ENCODE data around the gene DYRK4. TPM values are rescaled to one million over a fixed set of nuclear protein-coding genes. Genes with fewer than 3 reads are reported as not detected.

Gene DYRK4
- total RNA-seq, 1 experiment from 2014 or later: 27.1 TPM

DNA sequence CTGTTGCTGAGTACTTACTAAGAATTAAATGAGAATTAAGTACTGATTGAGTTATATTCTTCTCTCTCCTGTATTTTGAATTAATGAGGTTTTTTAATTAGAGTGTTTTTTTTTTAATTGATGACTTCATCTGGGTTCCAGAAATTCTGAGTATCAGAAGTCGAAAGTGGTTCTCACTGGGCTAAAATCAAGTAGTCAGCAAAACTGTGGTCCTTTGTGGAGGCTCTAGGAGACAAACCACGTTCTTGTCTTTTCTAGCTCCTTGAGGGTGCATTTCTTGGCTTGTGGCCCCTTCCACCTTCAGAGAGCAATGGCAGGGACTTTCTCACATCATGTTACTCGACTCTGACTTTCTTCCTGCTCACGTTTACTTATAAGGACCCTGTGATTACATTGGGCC, 8.1 kb upstream of the DYRK4 start:
- ChIA-PET CTCF (no interaction called here), RAD21 (ENCODE audit: low non-redundant PET in 1 of 2, low total read pairs in 2 of 2, uncharacterized antibody in 2 of 2, unreplicated experiment in 2 of 2) (no interaction called here), POLR2A (no interaction called here)
- no peaks in the 10 kb centered on the region for H3K9me2 ChIP-seq (ENCODE audit: insufficient read depth)
- no peak for DNase-seq (ENCODE audit: low read depth, low spot score)
- H3K9ac ChIP-seq (ENCODE audit: low read length): no peak overlapping the region
- H3K79me2 ChIP-seq (ENCODE audit: insufficient read depth, low read length): peaks cover 13% of the 10 kb centered on the region
- H3K4me2 ChIP-seq (ENCODE audit: low read length): no peak overlapping the region
- no peak overlapping the region for H3K27ac ChIP-seq (ENCODE audit: low read depth, low read length)
- no peak overlapping the region for H3K4me3 ChIP-seq (replicated peaks in 1 of 2; ENCODE audit: low read depth in 1 of 2, low read length in 2 of 2)
- TF ChIP-seq SP1 (IDR thresholded peaks at IDR 0.05; ENCODE audit: low read depth) (no peak), EZH2 (IDR thresholded peaks at IDR 0.05) (no peak), POLR2AphosphoS5 (IDR thresholded peaks at IDR 0.05; ENCODE audit: low read depth, low read length) (no peak), SRF (IDR thresholded peaks at IDR 0.05; ENCODE audit: low read depth) (no peak), EZH2phosphoT487 (IDR thresholded peaks at IDR 0.05; ENCODE audit: borderline replicate concordance) (no peak), CBX3 (IDR thresholded peaks at IDR 0.05; ENCODE audit: low read depth) (no peak), JUND (IDR thresholded peaks at IDR 0.05) (no peak), ZFX (IDR thresholded peaks at IDR 0.05) (no peak)
- TF ChIP-seq, protein P1, sequence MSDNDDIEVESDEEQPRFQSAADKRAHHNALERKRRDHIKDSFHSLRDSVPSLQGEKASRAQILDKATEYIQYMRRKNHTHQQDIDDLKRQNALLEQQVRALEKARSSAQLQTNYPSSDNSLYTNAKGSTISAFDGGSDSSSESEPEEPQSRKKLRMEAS (IDR thresholded peaks at IDR 0.05): no peak
- TF ChIP-seq, protein P2, sequence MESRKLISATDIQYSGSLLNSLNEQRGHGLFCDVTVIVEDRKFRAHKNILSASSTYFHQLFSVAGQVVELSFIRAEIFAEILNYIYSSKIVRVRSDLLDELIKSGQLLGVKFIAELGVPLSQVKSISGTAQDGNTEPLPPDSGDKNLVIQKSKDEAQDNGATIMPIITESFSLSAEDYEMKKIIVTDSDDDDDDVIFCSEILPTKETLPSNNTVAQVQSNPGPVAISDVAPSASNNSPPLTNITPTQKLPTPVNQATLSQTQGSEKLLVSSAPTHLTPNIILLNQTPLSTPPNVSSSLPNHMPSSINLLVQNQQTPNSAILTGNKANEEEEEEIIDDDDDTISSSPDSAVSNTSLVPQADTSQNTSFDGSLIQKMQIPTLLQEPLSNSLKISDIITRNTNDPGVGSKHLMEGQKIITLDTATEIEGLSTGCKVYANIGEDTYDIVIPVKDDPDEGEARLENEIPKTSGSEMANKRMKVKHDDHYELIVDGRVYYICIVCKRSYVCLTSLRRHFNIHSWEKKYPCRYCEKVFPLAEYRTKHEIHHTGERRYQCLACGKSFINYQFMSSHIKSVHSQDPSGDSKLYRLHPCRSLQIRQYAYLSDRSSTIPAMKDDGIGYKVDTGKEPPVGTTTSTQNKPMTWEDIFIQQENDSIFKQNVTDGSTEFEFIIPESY (IDR thresholded peaks at IDR 0.05; ENCODE audit: extremely low read depth, insufficient replicate concordance, low read length): no peak
- TF ChIP-seq, protein P3, sequence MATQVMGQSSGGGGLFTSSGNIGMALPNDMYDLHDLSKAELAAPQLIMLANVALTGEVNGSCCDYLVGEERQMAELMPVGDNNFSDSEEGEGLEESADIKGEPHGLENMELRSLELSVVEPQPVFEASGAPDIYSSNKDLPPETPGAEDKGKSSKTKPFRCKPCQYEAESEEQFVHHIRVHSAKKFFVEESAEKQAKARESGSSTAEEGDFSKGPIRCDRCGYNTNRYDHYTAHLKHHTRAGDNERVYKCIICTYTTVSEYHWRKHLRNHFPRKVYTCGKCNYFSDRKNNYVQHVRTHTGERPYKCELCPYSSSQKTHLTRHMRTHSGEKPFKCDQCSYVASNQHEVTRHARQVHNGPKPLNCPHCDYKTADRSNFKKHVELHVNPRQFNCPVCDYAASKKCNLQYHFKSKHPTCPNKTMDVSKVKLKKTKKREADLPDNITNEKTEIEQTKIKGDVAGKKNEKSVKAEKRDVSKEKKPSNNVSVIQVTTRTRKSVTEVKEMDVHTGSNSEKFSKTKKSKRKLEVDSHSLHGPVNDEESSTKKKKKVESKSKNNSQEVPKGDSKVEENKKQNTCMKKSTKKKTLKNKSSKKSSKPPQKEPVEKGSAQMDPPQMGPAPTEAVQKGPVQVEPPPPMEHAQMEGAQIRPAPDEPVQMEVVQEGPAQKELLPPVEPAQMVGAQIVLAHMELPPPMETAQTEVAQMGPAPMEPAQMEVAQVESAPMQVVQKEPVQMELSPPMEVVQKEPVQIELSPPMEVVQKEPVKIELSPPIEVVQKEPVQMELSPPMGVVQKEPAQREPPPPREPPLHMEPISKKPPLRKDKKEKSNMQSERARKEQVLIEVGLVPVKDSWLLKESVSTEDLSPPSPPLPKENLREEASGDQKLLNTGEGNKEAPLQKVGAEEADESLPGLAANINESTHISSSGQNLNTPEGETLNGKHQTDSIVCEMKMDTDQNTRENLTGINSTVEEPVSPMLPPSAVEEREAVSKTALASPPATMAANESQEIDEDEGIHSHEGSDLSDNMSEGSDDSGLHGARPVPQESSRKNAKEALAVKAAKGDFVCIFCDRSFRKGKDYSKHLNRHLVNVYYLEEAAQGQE (IDR thresholded peaks at IDR 0.05; ENCODE audit: low read depth): no peak
- TF ChIP-seq, protein P4, sequence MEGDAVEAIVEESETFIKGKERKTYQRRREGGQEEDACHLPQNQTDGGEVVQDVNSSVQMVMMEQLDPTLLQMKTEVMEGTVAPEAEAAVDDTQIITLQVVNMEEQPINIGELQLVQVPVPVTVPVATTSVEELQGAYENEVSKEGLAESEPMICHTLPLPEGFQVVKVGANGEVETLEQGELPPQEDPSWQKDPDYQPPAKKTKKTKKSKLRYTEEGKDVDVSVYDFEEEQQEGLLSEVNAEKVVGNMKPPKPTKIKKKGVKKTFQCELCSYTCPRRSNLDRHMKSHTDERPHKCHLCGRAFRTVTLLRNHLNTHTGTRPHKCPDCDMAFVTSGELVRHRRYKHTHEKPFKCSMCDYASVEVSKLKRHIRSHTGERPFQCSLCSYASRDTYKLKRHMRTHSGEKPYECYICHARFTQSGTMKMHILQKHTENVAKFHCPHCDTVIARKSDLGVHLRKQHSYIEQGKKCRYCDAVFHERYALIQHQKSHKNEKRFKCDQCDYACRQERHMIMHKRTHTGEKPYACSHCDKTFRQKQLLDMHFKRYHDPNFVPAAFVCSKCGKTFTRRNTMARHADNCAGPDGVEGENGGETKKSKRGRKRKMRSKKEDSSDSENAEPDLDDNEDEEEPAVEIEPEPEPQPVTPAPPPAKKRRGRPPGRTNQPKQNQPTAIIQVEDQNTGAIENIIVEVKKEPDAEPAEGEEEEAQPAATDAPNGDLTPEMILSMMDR (IDR thresholded peaks at IDR 0.05 in 2 of 3, conservative IDR thresholded peaks at IDR 0.05 in 1 of 3; ENCODE audit: borderline replicate concordance in 1 of 3, insufficient read depth in 1 of 3, low read depth in 2 of 3, low read length in 2 of 3): no peak
- ATAC-seq: no peak
- no peaks in the 10 kb centered on the region for H3K9me3 ChIP-seq (ENCODE audit: control insufficient read depth in 1 of 2, insufficient read depth in 1 of 2, low read depth in 1 of 2, low read length in 2 of 2)
- H3K36me3 ChIP-seq (ENCODE audit: control insufficient read depth in 1 of 2, insufficient read depth in 2 of 2, low read length in 2 of 2): peaks cover 13 to 25% of the 10 kb centered on the region in 2 experiments; a peak in 3 of 4 replicates
- H3K4me1 ChIP-seq (ENCODE audit: control insufficient read depth in 1 of 2, insufficient read depth in 2 of 2, low read length in 2 of 2): no peaks in the 10 kb centered on the region
- BruUV-seq (replicated peaks): no TSS peak
- H4K20me1 ChIP-seq (ENCODE audit: insufficient read depth): no peaks in the 10 kb centered on the region
- H2AFZ ChIP-seq (ENCODE audit: low read depth, low read length, poor library complexity, severe bottlenecking): no peak overlapping the region
- intact Hi-C loops (cut with micrococcal nuclease): no loop called here
- H3K27me3 ChIP-seq (ENCODE audit: insufficient read depth, low read length): no peaks in the 10 kb centered on the region

All from HCT116 (cell line).